Measurements from ENCODE around the gene DLX4.

DNA sequence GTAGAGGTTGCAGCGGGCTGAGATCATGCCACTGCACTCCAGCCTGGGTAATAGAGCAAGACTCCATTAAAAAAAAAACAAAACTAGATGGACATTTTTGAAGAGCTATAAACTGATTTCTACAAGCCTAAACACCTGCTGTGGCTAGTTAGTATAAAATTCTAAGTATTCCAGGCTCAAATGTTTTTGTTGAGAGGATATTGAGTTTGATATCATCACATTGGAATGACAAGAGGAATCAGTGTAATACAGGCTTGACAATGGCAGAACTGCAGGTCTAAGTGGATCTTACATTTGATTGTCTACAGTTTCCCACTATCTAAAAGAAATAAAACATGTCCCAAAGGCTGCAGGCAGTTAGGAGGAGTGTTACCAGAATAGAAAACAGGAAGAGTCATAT is 49.9 kb downstream of the DLX4 start:
- TF ChIP-seq, protein P1, sequence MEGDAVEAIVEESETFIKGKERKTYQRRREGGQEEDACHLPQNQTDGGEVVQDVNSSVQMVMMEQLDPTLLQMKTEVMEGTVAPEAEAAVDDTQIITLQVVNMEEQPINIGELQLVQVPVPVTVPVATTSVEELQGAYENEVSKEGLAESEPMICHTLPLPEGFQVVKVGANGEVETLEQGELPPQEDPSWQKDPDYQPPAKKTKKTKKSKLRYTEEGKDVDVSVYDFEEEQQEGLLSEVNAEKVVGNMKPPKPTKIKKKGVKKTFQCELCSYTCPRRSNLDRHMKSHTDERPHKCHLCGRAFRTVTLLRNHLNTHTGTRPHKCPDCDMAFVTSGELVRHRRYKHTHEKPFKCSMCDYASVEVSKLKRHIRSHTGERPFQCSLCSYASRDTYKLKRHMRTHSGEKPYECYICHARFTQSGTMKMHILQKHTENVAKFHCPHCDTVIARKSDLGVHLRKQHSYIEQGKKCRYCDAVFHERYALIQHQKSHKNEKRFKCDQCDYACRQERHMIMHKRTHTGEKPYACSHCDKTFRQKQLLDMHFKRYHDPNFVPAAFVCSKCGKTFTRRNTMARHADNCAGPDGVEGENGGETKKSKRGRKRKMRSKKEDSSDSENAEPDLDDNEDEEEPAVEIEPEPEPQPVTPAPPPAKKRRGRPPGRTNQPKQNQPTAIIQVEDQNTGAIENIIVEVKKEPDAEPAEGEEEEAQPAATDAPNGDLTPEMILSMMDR (conservative IDR thresholded peaks at IDR 0.05; ENCODE audit: low read length), result no peak
- TF ChIP-seq EZH2phosphoT487 (IDR thresholded peaks at IDR 0.05; ENCODE audit: borderline replicate concordance), result no peak
